Measurements from ENCODE around the gene TRPM8.

DNA sequence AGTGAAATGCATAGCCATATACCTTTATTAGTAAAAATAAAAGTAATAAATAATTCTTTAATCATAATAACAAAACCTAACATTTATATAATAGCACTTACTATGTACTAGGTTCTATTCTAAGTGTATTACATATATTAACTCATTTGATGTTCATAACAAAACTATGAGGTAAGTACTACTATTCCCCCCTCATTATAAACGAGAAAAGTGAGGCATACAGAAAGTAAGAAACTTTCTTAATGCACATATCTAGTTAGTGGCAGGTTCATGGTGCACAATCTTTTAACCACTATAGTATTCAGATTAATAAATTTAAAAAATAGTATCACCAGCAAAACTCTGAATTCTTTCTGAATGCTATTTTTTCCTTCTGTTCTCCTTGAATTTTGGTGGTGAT, 27.5 kb downstream of the TRPM8 start:
- TF ChIP-seq PPARA (CRISPR knock-in tag; IDR thresholded peaks at IDR 0.05; ENCODE audit: borderline replicate concordance): no peak
- TF ChIP-seq, protein P1, sequence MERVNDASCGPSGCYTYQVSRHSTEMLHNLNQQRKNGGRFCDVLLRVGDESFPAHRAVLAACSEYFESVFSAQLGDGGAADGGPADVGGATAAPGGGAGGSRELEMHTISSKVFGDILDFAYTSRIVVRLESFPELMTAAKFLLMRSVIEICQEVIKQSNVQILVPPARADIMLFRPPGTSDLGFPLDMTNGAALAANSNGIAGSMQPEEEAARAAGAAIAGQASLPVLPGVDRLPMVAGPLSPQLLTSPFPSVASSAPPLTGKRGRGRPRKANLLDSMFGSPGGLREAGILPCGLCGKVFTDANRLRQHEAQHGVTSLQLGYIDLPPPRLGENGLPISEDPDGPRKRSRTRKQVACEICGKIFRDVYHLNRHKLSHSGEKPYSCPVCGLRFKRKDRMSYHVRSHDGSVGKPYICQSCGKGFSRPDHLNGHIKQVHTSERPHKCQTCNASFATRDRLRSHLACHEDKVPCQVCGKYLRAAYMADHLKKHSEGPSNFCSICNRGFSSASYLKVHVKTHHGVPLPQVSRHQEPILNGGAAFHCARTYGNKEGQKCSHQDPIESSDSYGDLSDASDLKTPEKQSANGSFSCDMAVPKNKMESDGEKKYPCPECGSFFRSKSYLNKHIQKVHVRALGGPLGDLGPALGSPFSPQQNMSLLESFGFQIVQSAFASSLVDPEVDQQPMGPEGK (CRISPR knock-in tag; IDR thresholded peaks at IDR 0.05; ENCODE audit: borderline replicate concordance): no peak
- no peak for TF ChIP-seq OSR1 (CRISPR knock-in tag; IDR thresholded peaks at IDR 0.05)
- TF ChIP-seq ISL1 (CRISPR knock-in tag; IDR thresholded peaks at IDR 0.05): no peak
